HG03354 (cell line): ENCODE results near the gene DDAH2.

Source experiments
- ATAC-seq: cut with Tn5 transposase; IDR thresholded peaks from one replicate; pipeline ENCODE4 v1.9.1; 2021; ENCODE audit warnings: mild to moderate bottlenecking; ENCODE audit not compliant: unreplicated experiment, poor library complexity, severe bottlenecking

DDAH2 gene

DNA sequence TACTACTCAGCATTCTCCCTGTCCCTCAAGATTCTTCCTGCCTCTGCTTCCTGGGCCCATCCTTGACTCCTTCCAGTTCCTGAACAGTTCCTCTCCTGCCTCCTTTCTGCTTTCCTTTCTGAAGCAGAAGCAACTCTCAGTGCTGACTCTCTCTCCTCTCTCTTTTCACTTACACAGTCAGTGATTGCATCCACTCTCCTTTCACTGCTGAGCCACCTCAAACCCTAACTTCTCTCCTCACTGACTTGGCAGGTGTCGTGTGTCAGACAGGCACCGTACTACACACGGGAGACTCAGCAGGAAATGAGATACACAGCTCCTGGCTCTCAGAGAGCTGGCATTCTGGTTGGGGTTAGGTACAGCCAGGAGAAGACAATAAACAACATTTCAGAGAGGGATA, 31.5 kb downstream of the DDAH2 start:
- no peak for ATAC-seq

DNA sequence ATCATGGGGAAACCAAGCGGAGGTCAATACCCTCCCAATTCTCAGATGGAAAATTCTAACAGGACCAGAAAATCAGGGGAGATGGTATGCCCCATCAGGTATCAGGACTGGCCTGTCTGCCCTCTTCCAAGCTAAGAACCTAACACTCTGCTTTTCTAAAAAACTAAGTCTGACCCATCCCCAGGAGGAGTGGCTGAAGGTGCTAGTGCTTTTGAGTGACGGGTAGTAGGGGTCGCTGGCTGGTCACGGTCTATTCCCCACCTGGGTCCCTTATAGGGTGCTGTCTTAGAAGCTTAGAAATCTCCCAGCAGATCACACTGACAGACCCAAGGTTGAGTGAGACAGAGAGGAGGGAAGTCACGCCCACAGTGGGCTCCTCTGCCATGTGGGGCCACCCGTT, 35.6 kb downstream of the DDAH2 start:
- no peak for ATAC-seq

DNA sequence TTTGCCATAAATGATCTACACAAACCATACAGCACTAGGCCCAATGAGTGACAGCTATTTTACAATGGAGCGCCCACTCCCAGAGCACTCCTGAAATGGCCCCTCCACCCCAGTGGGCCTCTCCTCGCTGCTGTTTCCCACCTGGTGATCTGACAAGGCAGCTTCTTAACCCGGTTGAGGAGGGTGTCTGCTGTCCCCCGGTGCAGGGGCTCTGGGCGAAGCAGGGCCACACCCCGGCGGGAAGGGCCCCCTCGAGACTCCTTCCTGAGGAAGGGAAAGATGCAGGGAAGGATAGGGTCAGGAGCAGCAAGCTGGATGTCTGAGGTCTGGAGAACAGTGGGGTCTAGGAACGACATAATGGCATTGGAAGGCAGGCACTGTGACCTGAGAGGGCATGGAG, 36.2 kb downstream of the DDAH2 start:
- no peak for ATAC-seq

DNA sequence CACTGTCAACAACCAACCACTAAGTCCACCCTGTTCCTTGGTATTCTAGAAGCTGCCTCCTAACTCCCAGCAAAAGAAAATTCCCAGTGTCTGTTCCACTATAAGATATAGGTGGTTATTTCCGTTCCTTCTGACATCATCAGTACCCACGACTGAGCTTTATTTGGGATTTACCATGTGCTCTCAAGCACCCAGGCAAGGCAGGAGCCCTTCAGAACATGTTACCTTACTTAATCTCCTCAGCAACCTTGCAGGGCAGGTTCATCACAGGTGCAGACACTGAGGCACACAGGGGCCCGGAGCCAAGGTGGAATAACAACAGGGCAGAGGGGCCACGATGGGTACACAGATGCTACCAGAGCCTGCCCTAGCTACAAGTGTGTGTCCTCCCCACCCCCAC, 36.7 kb downstream of the DDAH2 start:
- no peak for ATAC-seq

DNA sequence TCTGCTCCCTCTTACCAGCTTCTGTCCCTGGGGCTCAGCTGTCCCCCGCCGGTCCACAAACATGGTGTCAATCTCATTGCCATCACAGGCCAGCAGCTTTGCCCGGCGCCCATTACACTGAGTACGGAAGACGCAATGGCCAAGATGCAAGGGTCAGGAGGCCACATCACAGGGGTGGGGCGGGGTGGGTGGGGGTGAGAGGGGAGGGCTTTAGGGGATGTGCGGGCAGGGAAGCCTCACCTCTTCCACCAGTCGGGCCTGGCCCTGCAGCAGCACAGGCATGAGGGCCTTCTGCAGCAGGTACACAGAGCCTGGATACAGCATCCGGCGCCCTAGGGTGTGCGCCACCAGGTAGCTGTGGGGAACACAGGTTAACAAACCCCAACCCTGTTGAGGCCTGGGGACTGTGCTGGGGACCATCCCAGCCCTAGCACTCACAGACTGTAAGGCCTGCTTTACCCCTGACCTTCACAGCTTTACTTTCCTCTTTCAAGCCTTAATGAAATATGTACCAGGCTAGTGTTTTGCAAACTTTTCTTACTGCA, 37.5 kb downstream of the DDAH2 start:
- no peak for ATAC-seq

DNA sequence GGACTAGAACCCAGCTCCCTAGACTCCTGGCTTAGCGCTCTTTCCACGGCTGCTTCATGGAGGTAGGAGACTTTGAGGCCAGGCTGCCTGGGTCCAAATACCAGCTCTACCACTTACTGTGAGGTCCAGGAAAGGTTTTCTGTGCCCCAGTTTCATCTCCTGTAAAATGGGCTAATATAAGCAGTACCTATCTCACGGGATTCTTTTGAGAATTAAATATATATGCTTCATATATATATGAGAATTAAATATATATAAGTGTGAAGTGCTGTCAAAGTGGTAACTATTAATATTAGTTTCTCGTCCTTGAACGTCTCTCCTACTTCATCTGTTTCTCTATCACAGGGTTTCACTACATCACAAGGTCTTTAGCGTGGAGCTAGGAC, 38.0 kb downstream of the DDAH2 start:
- no peak for ATAC-seq

DNA sequence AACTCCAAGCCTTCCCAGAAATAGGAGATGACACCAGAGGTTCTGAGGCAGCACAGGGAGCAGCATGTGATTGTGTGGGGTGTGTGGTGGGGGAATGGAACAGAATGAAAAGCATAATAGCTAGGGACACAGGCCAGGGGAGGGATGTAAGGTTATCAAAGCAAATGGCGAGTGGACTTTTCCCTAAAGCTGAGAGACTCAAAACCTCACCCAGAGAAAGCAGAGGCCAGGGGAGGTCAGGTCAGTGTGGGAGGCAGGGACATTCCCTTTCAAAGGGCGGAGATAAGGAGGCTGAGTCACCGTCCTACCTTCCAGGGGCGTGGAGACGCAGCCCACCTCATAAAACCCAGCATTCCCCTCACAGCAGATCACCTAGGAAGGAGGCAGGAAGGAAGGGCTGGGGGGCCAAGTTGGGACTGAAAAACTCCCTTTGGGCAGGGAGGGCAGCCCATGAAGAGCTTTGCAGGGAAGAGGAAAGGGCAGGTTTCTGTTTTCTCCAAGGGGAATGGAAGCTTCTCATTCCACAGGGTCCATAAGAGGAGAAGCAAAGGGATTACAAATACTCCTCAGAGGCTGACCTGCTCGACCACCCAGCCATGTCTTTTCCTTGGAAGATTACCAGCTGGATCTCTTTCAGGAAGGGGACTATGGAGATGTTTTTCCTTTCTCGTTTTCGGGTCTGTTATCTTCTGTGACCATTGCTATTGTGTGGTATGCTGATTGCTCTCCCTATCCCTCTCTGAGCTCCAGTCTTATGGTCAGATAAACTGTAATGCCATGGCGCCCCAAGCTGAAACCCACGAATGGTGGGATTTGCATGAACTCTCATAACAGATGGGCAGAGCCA, 38.6 kb downstream of the DDAH2 start:
- no peak for ATAC-seq

DNA sequence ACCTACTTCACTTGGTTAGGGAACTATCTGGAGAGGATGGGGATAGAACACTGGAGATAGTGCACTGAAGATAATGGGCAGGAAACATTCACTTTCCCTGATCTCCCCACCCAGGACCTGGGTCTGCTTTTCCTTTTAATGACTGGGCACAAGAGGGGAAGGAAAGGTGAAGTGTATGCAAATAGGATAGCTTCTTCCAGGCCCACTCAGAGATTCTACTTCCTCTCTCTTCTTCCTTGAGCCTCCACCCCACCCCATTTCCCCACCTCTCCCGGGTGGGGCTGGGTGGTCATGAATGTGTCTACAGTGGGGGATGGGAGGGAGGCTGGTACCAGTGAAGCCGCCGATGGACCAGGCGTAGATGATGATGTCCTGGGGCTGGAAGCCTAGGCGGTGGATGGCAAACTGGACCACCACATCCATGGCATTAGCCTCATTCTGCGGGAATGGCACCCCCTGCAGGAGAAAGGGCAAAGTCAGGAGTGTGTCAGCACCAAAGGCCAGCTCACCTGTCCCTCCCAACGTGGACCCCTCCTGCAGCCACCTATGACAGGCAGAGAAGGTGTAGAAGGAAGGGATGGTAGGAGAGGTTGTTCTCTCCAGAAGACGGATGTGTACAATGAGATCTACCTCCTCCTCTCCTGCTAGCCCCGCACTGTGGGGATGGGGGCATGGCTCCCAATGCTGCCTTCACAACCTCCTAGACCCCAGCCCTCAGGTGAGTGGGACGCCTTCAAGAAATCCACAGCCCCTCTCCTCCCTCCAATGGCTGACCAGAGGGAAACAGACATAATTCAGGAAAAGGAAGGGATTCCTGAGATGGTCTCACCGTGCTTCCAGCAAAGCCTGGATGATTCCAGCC, 39.6 kb downstream of the DDAH2 start:
- ATAC-seq = no peak

DNA sequence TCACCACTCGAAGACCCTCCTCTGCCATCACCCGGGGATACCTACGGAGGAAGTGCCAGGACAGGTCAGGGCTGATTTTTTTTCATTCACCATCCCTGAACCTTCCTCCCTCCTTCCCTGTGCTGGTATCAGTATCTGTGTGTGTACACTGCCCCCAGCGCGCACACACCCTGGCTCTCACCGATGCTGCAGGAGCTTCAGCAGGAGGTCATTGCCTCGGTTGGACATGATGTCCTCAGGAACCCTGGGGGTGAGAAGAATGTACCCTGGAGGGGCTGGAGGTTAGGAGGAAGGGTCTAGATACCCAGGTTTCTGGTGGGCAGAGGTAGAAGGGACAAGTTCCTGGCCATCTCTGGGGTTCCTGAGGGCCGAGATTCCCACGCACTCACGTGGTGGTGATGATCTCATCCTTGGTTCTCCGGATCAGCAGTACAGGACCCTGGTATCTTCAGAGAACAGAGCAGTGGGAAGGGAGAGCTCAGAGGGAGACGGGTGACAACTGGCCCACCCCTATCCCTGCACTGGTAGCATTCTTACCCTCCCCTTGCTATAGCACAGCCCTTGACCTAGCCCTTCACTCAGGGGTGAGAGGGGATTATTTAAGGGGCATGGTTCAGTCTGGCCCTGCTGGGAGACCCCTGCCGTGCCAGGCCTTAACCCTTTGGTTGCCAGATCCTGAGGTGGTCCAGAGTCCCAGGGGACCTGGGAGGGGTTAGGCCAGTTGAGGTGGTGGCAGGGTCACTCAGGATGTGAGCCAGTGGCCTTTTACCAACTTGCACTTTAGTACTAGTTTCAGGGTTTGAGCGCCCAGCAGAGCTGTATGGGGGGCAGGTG, 41.0 kb downstream of the DDAH2 start:
- ATAC-seq = no peak

DNA sequence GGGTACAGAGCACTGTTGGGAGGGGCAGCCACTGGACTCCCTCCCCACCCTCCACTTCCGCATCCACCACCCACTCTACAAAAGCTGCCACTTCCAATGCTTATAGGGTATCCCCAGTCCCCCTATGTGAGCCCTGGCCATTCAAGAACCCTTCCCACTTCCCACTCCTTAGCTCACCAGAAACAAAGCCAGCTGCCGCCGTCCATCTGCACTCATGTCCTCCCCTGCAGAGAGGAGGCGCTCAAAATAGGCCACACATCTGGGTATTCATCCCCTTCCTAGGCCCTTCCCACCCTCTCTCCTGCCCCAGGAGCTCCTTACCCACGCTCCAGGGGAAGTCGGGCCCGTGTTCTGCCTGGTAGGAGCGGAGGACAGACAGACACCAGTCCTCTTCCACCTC, 41.8 kb downstream of the DDAH2 start:
- no peak for ATAC-seq

DNA sequence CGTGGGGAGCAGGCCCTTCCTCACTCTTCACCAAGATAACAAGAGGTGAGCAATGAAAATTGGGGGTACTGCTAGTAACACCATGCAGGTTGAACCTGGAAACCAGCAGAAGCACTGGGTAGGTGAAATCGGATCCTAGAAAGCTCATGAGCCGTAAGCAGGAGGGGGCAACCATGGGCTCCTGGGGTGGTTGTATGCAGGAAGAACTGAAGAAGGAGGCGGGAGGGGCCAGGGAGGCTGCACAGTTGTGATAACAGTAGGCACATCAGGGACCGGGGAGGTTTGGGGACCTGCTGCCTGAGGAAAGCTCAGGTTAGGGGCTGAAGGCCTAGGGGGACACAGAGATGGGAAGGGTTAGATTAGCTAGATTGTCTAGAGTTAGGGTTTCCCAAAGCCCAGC, 42.6 kb downstream of the DDAH2 start:
- ATAC-seq = no peak

DNA sequence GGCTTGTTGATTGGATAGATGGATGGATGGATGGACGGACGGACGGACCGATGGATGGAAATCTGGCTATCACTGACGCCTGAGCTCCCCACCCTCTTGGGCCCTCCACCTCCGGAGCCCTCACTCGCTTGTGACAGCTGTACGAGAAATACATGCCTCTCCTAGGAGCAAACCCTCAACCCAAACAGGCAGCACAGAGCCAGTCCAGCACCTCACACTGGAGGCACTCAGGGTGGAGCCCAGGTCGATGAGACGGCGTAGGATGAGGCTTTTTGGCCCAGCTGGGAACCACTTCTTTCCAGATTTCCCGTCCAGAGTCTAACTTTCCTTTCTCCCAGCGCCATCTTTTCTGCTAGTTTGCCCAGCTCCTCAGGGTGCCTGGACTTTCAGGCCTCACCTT, 45.5 kb downstream of the DDAH2 start:
- no peak for ATAC-seq

DNA sequence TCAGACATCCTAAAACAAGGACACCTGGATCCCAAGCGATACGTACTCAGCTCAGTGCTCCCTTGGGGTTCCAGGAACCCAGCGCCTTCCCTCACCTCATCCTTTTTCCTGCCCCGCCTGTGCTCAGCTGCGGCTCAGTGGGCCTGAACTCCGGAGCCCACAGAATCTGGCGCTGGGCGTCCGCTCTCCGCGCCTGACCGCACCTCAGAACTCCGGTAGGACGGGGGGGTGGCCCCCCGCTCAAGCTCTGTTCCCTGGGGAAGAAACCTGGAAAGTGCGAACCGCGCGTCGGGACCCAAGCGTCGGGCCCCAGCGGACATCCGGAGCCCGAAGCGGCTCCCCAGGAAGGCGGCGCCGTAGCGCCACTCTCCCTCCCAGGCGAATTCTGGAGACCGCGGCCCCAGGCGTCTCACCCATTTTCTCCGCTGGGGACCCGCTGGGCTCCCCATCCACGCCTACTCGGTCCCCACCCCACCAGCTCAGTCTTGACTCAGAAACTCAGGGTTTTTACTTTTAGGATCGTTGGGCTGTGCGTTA, 47.9 kb downstream of the DDAH2 start:
- ATAC-seq = peak; percentile 39

DNA sequence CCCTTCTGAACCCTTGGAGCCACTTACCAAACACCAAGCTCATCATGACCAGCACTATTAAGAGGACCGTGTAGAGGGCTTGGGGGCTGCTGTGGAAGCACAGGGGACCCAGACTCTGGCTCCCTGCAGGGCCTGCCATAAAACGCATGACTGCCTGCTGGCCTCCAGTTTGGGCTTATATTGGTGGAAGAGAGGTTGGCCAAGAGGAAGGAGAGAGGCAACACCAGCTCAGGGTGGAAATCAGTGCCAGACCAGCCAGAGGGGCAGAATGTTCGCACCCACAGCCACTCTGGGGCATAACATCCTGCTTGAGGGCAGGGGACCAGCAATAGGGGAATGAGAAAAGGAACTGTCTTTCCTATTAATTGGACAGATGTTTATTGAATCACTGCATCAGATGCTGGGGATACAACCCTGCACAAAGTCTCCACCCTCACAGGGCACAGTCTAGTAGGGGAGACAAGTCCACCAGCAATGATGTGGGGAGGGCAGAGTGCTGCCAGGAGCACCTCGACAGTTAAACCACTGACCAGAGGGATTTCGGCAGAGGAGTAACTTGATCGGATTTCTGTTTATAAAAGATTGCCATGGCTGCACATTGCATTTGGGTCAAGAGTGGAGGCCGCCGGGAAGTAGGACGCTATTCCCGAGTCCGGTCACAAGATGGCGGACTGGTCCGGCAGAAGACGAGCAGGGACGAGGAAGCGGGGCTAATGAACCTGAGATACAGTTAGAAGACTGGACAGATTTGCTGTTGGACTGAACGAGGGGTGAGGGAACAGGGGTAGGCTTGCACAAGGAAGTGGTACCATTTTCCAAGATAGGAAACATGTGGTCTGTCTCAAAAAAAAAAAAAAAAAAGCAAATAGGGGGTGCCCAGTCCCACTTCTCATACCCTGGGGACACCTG, 48.6 kb downstream of the DDAH2 start, which contains the start of gene LY6G5C:
Gene LY6G5C, minus strand, starts transcription at position 842 of the 909 bp plus-strand sequence. Its CDS starts 694 bp downstream, at position 148.
- ATAC-seq = peak; percentile 48

DNA sequence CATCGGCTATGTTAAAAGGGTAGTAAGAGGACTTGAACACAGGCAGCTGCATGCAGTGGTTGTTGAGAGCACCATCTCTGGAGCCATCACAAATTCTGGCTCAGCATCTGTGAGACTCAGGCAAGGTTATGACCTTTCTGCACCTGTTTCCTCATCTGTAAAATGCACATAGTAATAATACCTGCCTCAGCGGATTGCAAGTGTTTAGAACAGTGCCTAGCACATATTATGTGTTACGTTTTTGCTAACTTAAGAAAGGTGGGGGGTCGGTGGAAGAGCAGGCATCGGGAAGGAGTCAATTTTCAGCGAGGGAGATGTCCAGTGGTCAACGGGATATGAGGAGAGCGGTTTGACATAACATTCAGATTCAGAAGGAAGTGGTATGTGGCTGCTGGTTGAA, 51.1 kb downstream of the DDAH2 start:
- no peak for ATAC-seq
